GM12878 (cell line): ENCODE data around the gene STAB2. TPM values are rescaled to one million over a fixed set of nuclear protein-coding genes. Genes with fewer than 3 reads are reported as not detected.

Source experiments
- ATAC-seq: fragments of 200-7000 bp; cut with Tn5 transposase; 3 replicates; pipeline ENCODE4 v1.9.1; 2020; ENCODE audit warnings: mild to moderate bottlenecking, moderate library complexity
- BruUV-seq: library from RNA; stranded (reverse); fragments of 400-500 nt; replicated peaks from 2 replicates; lab custom pipeline; 2021; lab: Mats Ljungman, UMichigan
- CTCF ChIA-PET: fragments of 300-600 bp; sonication (Branson Sonifier 250); formaldehyde crosslinking; extraction: SDS; loops from one replicate; lab custom pipeline; 2021; ENCODE audit warnings: inconsistent platforms; lab: Yijun Ruan, JAX
- POLR2A ChIA-PET: fragments of 350-600 bp; formaldehyde crosslinking; extraction: SDS; loops from one replicate; lab custom pipeline; 2021; ENCODE audit warnings: inconsistent platforms; lab: Charles Lee
- RAD21 ChIA-PET: fragments of 300-600 bp; sonication (Branson Sonifier 250); formaldehyde crosslinking; loops from one replicate; lab custom pipeline; 2023; ENCODE audit warnings: antibody characterized with exemption; ENCODE audit not compliant: unreplicated experiment; lab: Charles Lee
- SMC1A ChIA-PET: fragments of 300-600 bp; sonication (Branson Sonifier 250); formaldehyde crosslinking; loops from one replicate; lab custom pipeline; 2023; ENCODE audit not compliant: unreplicated experiment, uncharacterized antibody; lab: Charles Lee
- DNase-seq: peaks from one replicate; pipeline ENCODE4 v3.0.0-alpha.2; 2011; ENCODE audit warnings: low read depth, low spot score
- FAIRE-seq: peaks from 3 replicates; lab custom pipeline; 2011; peaks lifted over from hg19 to GRCh38; lab: Jason Lieb, UNC
- H2AFZ ChIP-seq: 2 replicates; pipeline ENCODE4 v1.6.0; 2011; ENCODE audit warnings: low read depth, low read length, control low read depth; ENCODE audit not compliant: control insufficient read depth
- H3K27ac ChIP-seq: 2 replicates; pipeline ENCODE4 v1.5.1; 2011; ENCODE audit warnings: control low read depth; ENCODE audit not compliant: control insufficient read depth, insufficient read depth
- H3K27me3 ChIP-seq, 2 experiments: replicated peaks in 1 of 2; 2 replicates each; pipeline versions ENCODE4 v1.6.0 to v1.6.1; 2011; ENCODE audit warnings: low read length in 1 of 2; ENCODE audit not compliant: control insufficient read depth in 2 of 2, insufficient read depth in 2 of 2
- H3K36me3 ChIP-seq, 2 experiments: 2 replicates each; pipeline ENCODE4 v1.5.1; 2011; ENCODE audit warnings: low read length in 1 of 2; ENCODE audit not compliant: control insufficient read depth in 2 of 2, insufficient read depth in 2 of 2
- H3K4me1 ChIP-seq: 2 replicates; pipeline ENCODE4 v1.6.1; 2011; ENCODE audit warnings: mild to moderate bottlenecking, low read length, moderate library complexity, mixed read lengths; ENCODE audit not compliant: control insufficient read depth, insufficient read depth
- H3K4me2 ChIP-seq: 2 replicates; pipeline ENCODE4 v1.6.0; 2011; ENCODE audit warnings: control low read depth; ENCODE audit not compliant: control insufficient read depth, insufficient read depth
- H3K4me3 ChIP-seq: fragments of 200-600 bp; sonication (generic); 2 replicates; pipeline ENCODE4 v1.5.1; 2016
- H3K79me2 ChIP-seq: 2 replicates; pipeline ENCODE4 v1.6.0; 2011; ENCODE audit warnings: low read length; ENCODE audit not compliant: control insufficient read depth, insufficient read depth
- H3K9ac ChIP-seq: 2 replicates; pipeline ENCODE4 v1.8.0; 2011; ENCODE audit warnings: low read length, control low read depth, mixed read lengths; ENCODE audit not compliant: control insufficient read depth, insufficient read depth
- H3K9me3 ChIP-seq: replicated peaks from 3 replicates; pipeline ENCODE4 v1.5.1; 2011; ENCODE audit warnings: mild to moderate bottlenecking, low read length; ENCODE audit not compliant: control insufficient read depth, insufficient read depth
- H4K20me1 ChIP-seq: 2 replicates; pipeline ENCODE4 v1.6.0; 2011; ENCODE audit not compliant: control insufficient read depth, insufficient read depth
- BCL11A ChIP-seq: IDR thresholded peaks from 2 replicates; pipeline ENCODE4 v1.6.1; 2011; ENCODE audit warnings: low read depth, low read length
- HDGF ChIP-seq: fragments of 450-650 bp; IDR thresholded peaks from 2 replicates; pipeline ENCODE4 v1.6.1; 2016; ENCODE audit warnings: antibody characterized with exemption
- SMAD5 ChIP-seq: IDR thresholded peaks from 2 replicates; pipeline ENCODE4 v1.6.1; 2016; ENCODE audit warnings: antibody characterized with exemption, low read depth
- YBX1 ChIP-seq: fragments of 450-650 bp; IDR thresholded peaks from 2 replicates; pipeline ENCODE4 v1.6.1; 2016; ENCODE audit warnings: antibody characterized with exemption
- ZNF217 ChIP-seq: fragments of 450-650 bp; IDR thresholded peaks from 2 replicates; pipeline ENCODE4 v1.6.1; 2017; ENCODE audit warnings: antibody characterized with exemption, mild to moderate bottlenecking
- ZNF384 ChIP-seq: IDR thresholded peaks from 2 replicates; pipeline ENCODE4 v1.6.1; 2012; ENCODE audit warnings: low read depth, mild to moderate bottlenecking, low read length, improper control_type of control experiment, borderline replicate concordance
- ZZZ3 ChIP-seq: IDR thresholded peaks from 2 replicates; pipeline ENCODE4 v1.6.1; 2011; ENCODE audit warnings: low read depth; ENCODE audit not compliant: control insufficient read depth, insufficient read length
- WGBS: methylation state at CpG from one replicate; pipeline ENCODE4 v1.1.6; 2016; ENCODE audit warnings: low lambda C conversion rate; ENCODE audit not compliant: insufficient replicate concordance, insufficient coverage; ENCODE audit errors: missing lambda C conversion rate; 5-methylcytosine and 5-hydroxymethylcytosine counted together
- in situ Hi-C: fragments of 300-500 bp; cut with MboI; formaldehyde crosslinking; loops from 9 replicates; pipeline ENCODE4 v1.14.3; 2018; ENCODE audit warnings: mixed read lengths
- intact Hi-C: fragments of 100-400 bp; cut with micrococcal nuclease; formaldehyde crosslinking; loops from one replicate; pipeline ENCODE4 v1.14.2; 2022; ENCODE audit not compliant: unreplicated experiment
- polyA plus RNA-seq, 11 experiments: library from polyadenylated mRNA; depleted of rRNA in 4 of 11; unstranded in 6 of 11; stranded (reverse) in 5 of 11; fragments of >200 nt; fragmentation: Nextera tagmentation in 4 of 11; fragmentation: Illumina TruSeq in 1 of 11; extraction: Ambion mirVana in 4 of 11; extraction: Trizol in 1 of 11; gene quantifications; 1 replicate in 1 of 11; 2 replicates in 10 of 11; pipeline versions ENCODE4 v1.2.1 to v1.2.3, GENCODE V29; 2011 to 2016; ENCODE audit warnings: inconsistent platforms in 2 of 11, missing spikeins in 2 of 11, low read depth in 1 of 11
- total RNA-seq, 4 experiments: library from RNA; depleted of rRNA in 3 of 4; stranded (reverse); fragments of >200 nt in 3 of 4; fragmentation: Illumina TruSeq in 1 of 4; extraction: Trizol in 1 of 4; gene quantifications; 2 replicates each; pipeline versions ENCODE4 v1.2.1 to v1.2.3, GENCODE V29; 2013 to 2021
- TF ChIP-seq, protein P1 (sequence below): fragments of 150-350 bp; IDR thresholded peaks from 2 replicates; pipeline ENCODE4 v1.6.1; 2016; ENCODE audit warnings: low read depth, low read length
- TF ChIP-seq, protein P2 (sequence below): fragments of 450-650 bp; formaldehyde crosslinking; IDR thresholded peaks from 2 replicates; pipeline ENCODE4 v1.5.0; 2022; ENCODE audit warnings: mild to moderate bottlenecking, missing genetic modification characterization

STAB2 gene
- total and polyA plus RNA-seq, 10 of the 15 experiments (the other 5 are each of a cell fraction or from before 2014, with no cell fraction given) = 0.37 TPM; not detected in 9

DNA sequence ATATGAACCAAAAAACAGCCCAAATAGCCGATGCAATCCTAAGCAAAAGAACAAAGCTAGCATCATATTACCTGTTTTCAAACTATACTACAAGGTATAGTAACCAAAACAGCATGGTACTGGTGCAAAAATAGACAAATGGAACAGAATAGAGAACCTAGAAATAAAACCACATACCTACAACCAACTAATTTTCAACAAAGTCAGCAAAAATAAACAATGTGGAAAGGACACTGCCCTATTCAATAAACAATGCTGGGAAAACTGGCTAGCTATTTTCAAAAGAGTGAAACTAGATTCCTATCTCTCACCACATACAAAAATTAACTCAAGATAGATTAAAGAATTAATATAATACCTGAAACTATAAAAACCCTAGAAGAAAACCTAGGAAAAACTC is 17.8 kb upstream of the STAB2 start:
- 29% methylated on average over 1 of the region's 1 CpG for WGBS
- POLR2A ChIA-PET = no interaction called here
- BruUV-seq = no TSS peak
- in situ Hi-C loops = no loop called here
- TF ChIP-seq, protein P1, sequence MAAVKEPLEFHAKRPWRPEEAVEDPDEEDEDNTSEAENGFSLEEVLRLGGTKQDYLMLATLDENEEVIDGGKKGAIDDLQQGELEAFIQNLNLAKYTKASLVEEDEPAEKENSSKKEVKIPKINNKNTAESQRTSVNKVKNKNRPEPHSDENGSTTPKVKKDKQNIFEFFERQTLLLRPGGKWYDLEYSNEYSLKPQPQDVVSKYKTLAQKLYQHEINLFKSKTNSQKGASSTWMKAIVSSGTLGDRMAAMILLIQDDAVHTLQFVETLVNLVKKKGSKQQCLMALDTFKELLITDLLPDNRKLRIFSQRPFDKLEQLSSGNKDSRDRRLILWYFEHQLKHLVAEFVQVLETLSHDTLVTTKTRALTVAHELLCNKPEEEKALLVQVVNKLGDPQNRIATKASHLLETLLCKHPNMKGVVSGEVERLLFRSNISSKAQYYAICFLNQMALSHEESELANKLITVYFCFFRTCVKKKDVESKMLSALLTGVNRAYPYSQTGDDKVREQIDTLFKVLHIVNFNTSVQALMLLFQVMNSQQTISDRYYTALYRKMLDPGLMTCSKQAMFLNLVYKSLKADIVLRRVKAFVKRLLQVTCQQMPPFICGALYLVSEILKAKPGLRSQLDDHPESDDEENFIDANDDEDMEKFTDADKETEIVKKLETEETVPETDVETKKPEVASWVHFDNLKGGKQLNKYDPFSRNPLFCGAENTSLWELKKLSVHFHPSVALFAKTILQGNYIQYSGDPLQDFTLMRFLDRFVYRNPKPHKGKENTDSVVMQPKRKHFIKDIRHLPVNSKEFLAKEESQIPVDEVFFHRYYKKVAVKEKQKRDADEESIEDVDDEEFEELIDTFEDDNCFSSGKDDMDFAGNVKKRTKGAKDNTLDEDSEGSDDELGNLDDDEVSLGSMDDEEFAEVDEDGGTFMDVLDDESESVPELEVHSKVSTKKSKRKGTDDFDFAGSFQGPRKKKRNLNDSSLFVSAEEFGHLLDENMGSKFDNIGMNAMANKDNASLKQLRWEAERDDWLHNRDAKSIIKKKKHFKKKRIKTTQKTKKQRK = no peak
- TF ChIP-seq SMAD5 (no peak), ZNF217 (no peak), ZZZ3 (no peak), YBX1 (no peak), ZNF384 (no peak), HDGF (no peak), BCL11A (no peak)
- TF ChIP-seq, protein P2, sequence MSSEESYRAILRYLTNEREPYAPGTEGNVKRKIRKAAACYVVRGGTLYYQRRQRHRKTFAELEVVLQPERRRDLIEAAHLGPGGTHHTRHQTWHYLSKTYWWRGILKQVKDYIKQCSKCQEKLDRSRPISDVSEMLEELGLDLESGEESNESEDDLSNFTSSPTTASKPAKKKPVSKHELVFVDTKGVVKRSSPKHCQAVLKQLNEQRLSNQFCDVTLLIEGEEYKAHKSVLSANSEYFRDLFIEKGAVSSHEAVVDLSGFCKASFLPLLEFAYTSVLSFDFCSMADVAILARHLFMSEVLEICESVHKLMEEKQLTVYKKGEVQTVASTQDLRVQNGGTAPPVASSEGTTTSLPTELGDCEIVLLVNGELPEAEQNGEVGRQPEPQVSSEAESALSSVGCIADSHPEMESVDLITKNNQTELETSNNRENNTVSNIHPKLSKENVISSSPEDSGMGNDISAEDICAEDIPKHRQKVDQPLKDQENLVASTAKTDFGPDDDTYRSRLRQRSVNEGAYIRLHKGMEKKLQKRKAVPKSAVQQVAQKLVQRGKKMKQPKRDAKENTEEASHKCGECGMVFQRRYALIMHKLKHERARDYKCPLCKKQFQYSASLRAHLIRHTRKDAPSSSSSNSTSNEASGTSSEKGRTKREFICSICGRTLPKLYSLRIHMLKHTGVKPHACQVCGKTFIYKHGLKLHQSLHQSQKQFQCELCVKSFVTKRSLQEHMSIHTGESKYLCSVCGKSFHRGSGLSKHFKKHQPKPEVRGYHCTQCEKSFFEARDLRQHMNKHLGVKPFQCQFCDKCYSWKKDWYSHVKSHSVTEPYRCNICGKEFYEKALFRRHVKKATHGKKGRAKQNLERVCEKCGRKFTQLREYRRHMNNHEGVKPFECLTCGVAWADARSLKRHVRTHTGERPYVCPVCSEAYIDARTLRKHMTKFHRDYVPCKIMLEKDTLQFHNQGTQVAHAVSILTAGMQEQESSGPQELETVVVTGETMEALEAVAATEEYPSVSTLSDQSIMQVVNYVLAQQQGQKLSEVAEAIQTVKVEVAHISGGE (CRISPR knock-in tag) = no peak
- H3K36me3 ChIP-seq = no peaks in the 10 kb centered on the region
- no peak overlapping the region for H3K27ac ChIP-seq
- FAIRE-seq = no peak
- H3K9me3 ChIP-seq = no peaks in the 10 kb centered on the region; the same call in 1 of the 3 replicates
- no peak for DNase-seq
- no peaks in the 10 kb centered on the region for H3K4me1 ChIP-seq
- no peak overlapping the region for H3K9ac ChIP-seq
- no peaks in the 10 kb centered on the region for H4K20me1 ChIP-seq
- RAD21 ChIA-PET = no interaction called here
- ATAC-seq = no peak
- no peaks in the 10 kb centered on the region for H3K79me2 ChIP-seq
- intact Hi-C loops = no loop called here
- no peak overlapping the region for H3K4me2 ChIP-seq
- no peaks in the 10 kb centered on the region; a peak in 2 of 4 replicates for H3K27me3 ChIP-seq
- H3K4me3 ChIP-seq = no peak overlapping the region
- no peak overlapping the region for H2AFZ ChIP-seq
- CTCF ChIA-PET = interaction anchor here (8.9 kb wide), 1 partner anchor 64 kb away, joined by 84 read pairs; no protein-coding TSS in a partner anchor
- SMC1A ChIA-PET = no interaction called here
